CD14-positive monocyte (primary cell): ENCODE measurements around the gene THSD4. TPM values are rescaled to one million over a fixed set of nuclear protein-coding genes. Genes with fewer than 3 reads are reported as not detected.

Source experiments
- DNase-seq, 3 donors: peaks; one replicate each; pipeline ENCODE4 v3.0.0-alpha.2; 2011 to 2022
- H2AFZ ChIP-seq: 2 replicates; pipeline ENCODE4 v1.6.0; 2012; ENCODE audit warnings: mild to moderate bottlenecking, low read depth, low read length, inconsistent platforms; ENCODE audit not compliant: insufficient read depth, poor library complexity, severe bottlenecking
- H3K27ac ChIP-seq, 2 donors: 1 replicate in 1 of 2; 2 replicates in 1 of 2; pipeline ENCODE4 v1.5.1; 2012 to 2013; ENCODE audit warnings: low read length in 2 of 2, control low read depth in 1 of 2, inconsistent platforms in 1 of 2, low read depth in 1 of 2, mild to moderate bottlenecking in 1 of 2
- H3K27me3 ChIP-seq, 2 donors: one replicate each; pipeline versions ENCODE4 v1.6.0 to v1.6.1; 2011 to 2013; ENCODE audit warnings: low read length in 2 of 2; ENCODE audit not compliant: control insufficient read depth in 2 of 2, insufficient read depth in 2 of 2
- H3K36me3 ChIP-seq, 2 donors: replicated peaks in 1 of 2; 1 replicate in 1 of 2; 2 replicates in 1 of 2; pipeline versions ENCODE4 v1.5.1 to v1.6.1; 2012 to 2013; ENCODE audit warnings: low read length in 2 of 2, control low read depth in 1 of 2, inconsistent platforms in 1 of 2, mild to moderate bottlenecking in 1 of 2; ENCODE audit not compliant: insufficient read depth in 2 of 2, control insufficient read depth in 1 of 2
- H3K4me1 ChIP-seq, 2 donors: 1 replicate in 1 of 2; 2 replicates in 1 of 2; pipeline versions ENCODE4 v1.5.1 to v1.6.1; 2012 to 2013; ENCODE audit warnings: low read length in 2 of 2, control low read depth in 1 of 2, inconsistent platforms in 1 of 2, mild to moderate bottlenecking in 1 of 2, moderate library complexity in 1 of 2; ENCODE audit not compliant: insufficient read depth in 2 of 2, control insufficient read depth in 1 of 2
- H3K4me2 ChIP-seq: replicated peaks from 2 replicates; pipeline ENCODE3; 2012; ENCODE audit warnings: low read length, moderate library complexity, mild to moderate bottlenecking; ENCODE audit not compliant: poor library complexity, severe bottlenecking; ENCODE audit errors: extremely low read depth
- H3K4me3 ChIP-seq, 3 experiments: fragments of 200-600 bp in 1 of 3; sonication (generic) in 1 of 3; replicated peaks in 1 of 3; 1 replicate in 2 of 3; 2 replicates in 1 of 3; pipeline ENCODE4 v1.5.1; 2011 to 2013; ENCODE audit warnings: low read length in 3 of 3, mild to moderate bottlenecking in 3 of 3, control low read depth in 2 of 3, low read depth in 2 of 3, inconsistent platforms in 1 of 3, moderate library complexity in 1 of 3
- H3K79me2 ChIP-seq: 2 replicates; pipeline ENCODE4 v1.6.0; 2012; ENCODE audit warnings: mild to moderate bottlenecking, control low read depth, inconsistent platforms, low read length, moderate library complexity; ENCODE audit not compliant: insufficient read depth
- H3K9ac ChIP-seq: 2 replicates; pipeline ENCODE4 v1.6.0; 2017; ENCODE audit warnings: low read length, mild to moderate bottlenecking; ENCODE audit not compliant: insufficient read depth, poor library complexity, severe bottlenecking
- H3K9me3 ChIP-seq, 2 donors: replicated peaks in 1 of 2; 1 replicate in 1 of 2; 2 replicates in 1 of 2; pipeline versions ENCODE4 v1.5.1 to v1.6.1; 2012 to 2013; ENCODE audit warnings: low read length in 2 of 2, control low read depth in 1 of 2; ENCODE audit not compliant: control insufficient read depth in 1 of 2, insufficient read depth in 1 of 2
- H4K20me1 ChIP-seq: 2 replicates; pipeline ENCODE4 v1.6.0; 2012; ENCODE audit warnings: mild to moderate bottlenecking, low read length, control low read depth, moderate library complexity; ENCODE audit not compliant: insufficient read depth
- H3K27ac Mint-ChIP-seq, 7 donors: one replicate each; pipeline ENCODE4 v1.8.0; 2020; ENCODE audit warnings: mild to moderate bottlenecking in 7 of 7, mixed read lengths in 7 of 7, moderate library complexity in 6 of 7, inconsistent platforms in 2 of 7
- H3K27me3 Mint-ChIP-seq, 3 donors: one replicate each; pipeline ENCODE4 v1.8.0; 2021 to 2022; ENCODE audit warnings: low read depth in 3 of 3, mild to moderate bottlenecking in 3 of 3, mixed read lengths in 3 of 3, moderate library complexity in 3 of 3, inconsistent platforms in 1 of 3
- H3K36me3 Mint-ChIP-seq, 2 donors: one replicate each; pipeline ENCODE4 v1.8.0; 2020; ENCODE audit warnings: mixed read lengths in 2 of 2, inconsistent platforms in 1 of 2, mild to moderate bottlenecking in 1 of 2
- H3K4me1 Mint-ChIP-seq: one replicate; pipeline ENCODE4 v1.8.0; 2020; ENCODE audit warnings: mild to moderate bottlenecking, mixed read lengths
- H3K4me3 Mint-ChIP-seq, 2 donors: one replicate each; pipeline ENCODE4 v1.8.0; 2020; ENCODE audit warnings: mild to moderate bottlenecking in 2 of 2, mixed read lengths in 2 of 2, moderate library complexity in 1 of 2
- H3K9me3 Mint-ChIP-seq, 7 donors: one replicate each; pipeline ENCODE4 v1.8.0; 2020 to 2022; ENCODE audit warnings: mixed read lengths in 7 of 7, mild to moderate bottlenecking in 6 of 7, moderate library complexity in 6 of 7, inconsistent platforms in 2 of 7
- CTCF ChIP-seq: fragments of 200-600 bp; IDR thresholded peaks from one replicate; pipeline ENCODE4 v1.8.0; 2022; ENCODE audit warnings: antibody characterized with exemption, mild to moderate bottlenecking
- WGBS: methylation state at CpG from one replicate; pipeline ENCODE4 v1.1.5; 2013; ENCODE audit warnings: missing lambda C conversion rate; ENCODE audit not compliant: insufficient coverage; 5-methylcytosine and 5-hydroxymethylcytosine counted together
- intact Hi-C, 2 donors: fragments of 100-400 bp; cut with micrococcal nuclease; formaldehyde crosslinking; loops; one replicate each; pipeline versions ENCODE4 v1.15.0 to v1.15.1; 2023
- polyA plus RNA-seq, 3 donors: library from polyadenylated mRNA; depleted of rRNA in 1 of 3; unstranded in 2 of 3; stranded (reverse) in 1 of 3; fragments of 300-500 nt in 2 of 3; fragments of >200 nt in 1 of 3; fragmentation: Illumina TruSeq in 2 of 3; gene quantifications; 1 replicate in 2 of 3; 2 replicates in 1 of 3; pipeline ENCODE4 v1.2.3, GENCODE V29; 2012 to 2021

The THSD4 gene
- polyA plus RNA-seq, 3 donors = not detected

- Histone ChIP-seq H2AFZ (no peak overlapping the region), H3K9me3 (no peaks in the 10 kb centered on the region), H3K36me3 (no peaks in the 10 kb centered on the region), H3K4me2 (no peak overlapping the region), H3K4me3 (no peak overlapping the region), H4K20me1 (no peaks in the 10 kb centered on the region), H3K27ac (no peak overlapping the region), H3K27me3 (no peaks in the 10 kb centered on the region), H3K4me1 (no peaks in the 10 kb centered on the region), H3K9ac (no peak overlapping the region), H3K79me2 (no peaks in the 10 kb centered on the region)
- WGBS = 93% methylated on average over 2 of the region's 9 CpGs
- Mint-ChIP-seq H3K36me3 (no peaks in the 10 kb centered on the region), H3K4me3 (no peak overlapping the region), H3K9me3 (peaks cover 0 to 2% (median 0%) of the 10 kb centered on the region in 7 donors), H3K4me1 (no peaks in the 10 kb centered on the region), H3K27me3 (peaks cover 5 to 12% (median 7%) of the 10 kb centered on the region in 3 donors), H3K27ac (no peak overlapping the region)
- no peak for DNase-seq
- no peak for TF ChIP-seq CTCF
- intact Hi-C loops = no loop called here
Measured at GRCh38 chr15:71683411-71684274, 568.4 kb downstream of the THSD4 start.

- H3K4me3 ChIP-seq = no peak overlapping the region
- no peaks in the 10 kb centered on the region for H3K79me2 ChIP-seq
- intact Hi-C loops = no loop called here
- no peaks in the 10 kb centered on the region for H3K36me3 ChIP-seq
- no peak for DNase-seq
- H3K27me3 Mint-ChIP-seq = peaks cover 4 to 12% (median 7%) of the 10 kb centered on the region in 3 donors
- H3K27me3 ChIP-seq = no peaks in the 10 kb centered on the region
- H3K4me2 ChIP-seq = no peak overlapping the region
- peaks cover 0 to 3% of the 10 kb centered on the region in 2 donors for H3K9me3 ChIP-seq
- H3K27ac Mint-ChIP-seq = no peak overlapping the region
- H3K9me3 Mint-ChIP-seq = peaks cover 0 to 6% (median 1%) of the 10 kb centered on the region in 7 donors
- H3K4me1 Mint-ChIP-seq = no peaks in the 10 kb centered on the region
- no peak overlapping the region for H2AFZ ChIP-seq
- H4K20me1 ChIP-seq = no peaks in the 10 kb centered on the region
- H3K4me1 ChIP-seq = no peaks in the 10 kb centered on the region
- H3K36me3 Mint-ChIP-seq = no peaks in the 10 kb centered on the region
- TF ChIP-seq CTCF = no peak
- no peak overlapping the region for H3K9ac ChIP-seq
- H3K4me3 Mint-ChIP-seq = no peak overlapping the region
- H3K27ac ChIP-seq = no peak overlapping the region
Measured at GRCh38 chr15:71685420-71685993, 570.2 kb downstream of the THSD4 start.
